ENCODE measurements around the gene SYNE4. TPM values are rescaled to one million over a fixed set of nuclear protein-coding genes. Genes with fewer than 3 reads are reported as not detected.

Gene SYNE4
- total and polyA plus RNA-seq, 9 of the 15 experiments (the other 6 are each of a cell fraction or from before 2014, with no cell fraction given): 0.03 to 0.65 (median 0.29) TPM

DNA sequence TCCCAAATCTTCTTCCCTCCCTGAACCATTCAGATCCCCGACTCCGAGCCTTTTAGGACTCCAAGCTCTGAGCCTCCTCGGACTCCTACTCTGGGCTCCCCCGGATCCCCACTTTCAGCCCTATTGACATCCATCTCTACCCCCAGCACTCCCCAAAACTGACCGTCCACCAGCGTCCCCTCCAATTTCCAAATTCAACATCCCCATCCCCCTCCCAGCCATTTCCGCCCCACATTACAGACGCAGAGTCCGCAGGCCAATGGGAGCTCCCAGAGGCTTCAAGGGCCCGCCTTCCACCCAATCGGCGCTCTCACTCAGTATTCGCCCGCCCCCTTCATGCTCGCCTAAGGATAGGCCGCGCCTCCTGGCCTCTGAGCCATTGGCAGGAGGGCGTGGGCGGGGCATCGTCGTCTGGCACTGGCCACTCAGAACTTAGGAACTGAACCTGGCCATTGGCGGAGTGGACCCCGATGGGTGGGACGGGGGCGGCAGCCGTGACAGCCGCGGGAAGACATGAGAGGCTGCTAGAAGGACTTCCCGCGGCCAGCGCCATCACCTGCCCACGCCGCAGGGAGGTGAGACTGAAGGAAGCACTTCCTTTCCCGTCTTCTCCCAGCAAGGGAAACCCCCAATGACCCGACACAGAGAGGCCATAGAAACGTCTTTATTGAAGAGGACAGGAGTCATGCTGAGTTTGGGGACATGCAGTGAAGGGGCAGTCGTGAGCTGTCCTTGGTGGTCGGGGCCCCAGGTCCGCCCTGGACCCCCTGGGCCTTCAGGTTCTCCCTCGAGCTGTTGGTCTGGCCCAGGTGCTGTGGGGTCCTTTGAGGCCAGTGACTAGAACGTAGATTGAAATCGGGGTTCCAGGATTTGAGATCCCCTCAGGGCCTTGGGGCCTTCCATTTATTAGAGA is 5.7 kb upstream of the SYNE4 start, which contains the start of gene ALKBH6 (continued):
- TF ChIP-seq, protein P1, sequence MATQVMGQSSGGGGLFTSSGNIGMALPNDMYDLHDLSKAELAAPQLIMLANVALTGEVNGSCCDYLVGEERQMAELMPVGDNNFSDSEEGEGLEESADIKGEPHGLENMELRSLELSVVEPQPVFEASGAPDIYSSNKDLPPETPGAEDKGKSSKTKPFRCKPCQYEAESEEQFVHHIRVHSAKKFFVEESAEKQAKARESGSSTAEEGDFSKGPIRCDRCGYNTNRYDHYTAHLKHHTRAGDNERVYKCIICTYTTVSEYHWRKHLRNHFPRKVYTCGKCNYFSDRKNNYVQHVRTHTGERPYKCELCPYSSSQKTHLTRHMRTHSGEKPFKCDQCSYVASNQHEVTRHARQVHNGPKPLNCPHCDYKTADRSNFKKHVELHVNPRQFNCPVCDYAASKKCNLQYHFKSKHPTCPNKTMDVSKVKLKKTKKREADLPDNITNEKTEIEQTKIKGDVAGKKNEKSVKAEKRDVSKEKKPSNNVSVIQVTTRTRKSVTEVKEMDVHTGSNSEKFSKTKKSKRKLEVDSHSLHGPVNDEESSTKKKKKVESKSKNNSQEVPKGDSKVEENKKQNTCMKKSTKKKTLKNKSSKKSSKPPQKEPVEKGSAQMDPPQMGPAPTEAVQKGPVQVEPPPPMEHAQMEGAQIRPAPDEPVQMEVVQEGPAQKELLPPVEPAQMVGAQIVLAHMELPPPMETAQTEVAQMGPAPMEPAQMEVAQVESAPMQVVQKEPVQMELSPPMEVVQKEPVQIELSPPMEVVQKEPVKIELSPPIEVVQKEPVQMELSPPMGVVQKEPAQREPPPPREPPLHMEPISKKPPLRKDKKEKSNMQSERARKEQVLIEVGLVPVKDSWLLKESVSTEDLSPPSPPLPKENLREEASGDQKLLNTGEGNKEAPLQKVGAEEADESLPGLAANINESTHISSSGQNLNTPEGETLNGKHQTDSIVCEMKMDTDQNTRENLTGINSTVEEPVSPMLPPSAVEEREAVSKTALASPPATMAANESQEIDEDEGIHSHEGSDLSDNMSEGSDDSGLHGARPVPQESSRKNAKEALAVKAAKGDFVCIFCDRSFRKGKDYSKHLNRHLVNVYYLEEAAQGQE (IDR thresholded peaks at IDR 0.05; ENCODE audit: borderline replicate concordance): peak; percentile 72
- TF ChIP-seq, protein P1 (CRISPR knock-in tag; IDR thresholded peaks at IDR 0.05; ENCODE audit: low read depth): peak; percentile 72
- TF ChIP-seq, protein P2, sequence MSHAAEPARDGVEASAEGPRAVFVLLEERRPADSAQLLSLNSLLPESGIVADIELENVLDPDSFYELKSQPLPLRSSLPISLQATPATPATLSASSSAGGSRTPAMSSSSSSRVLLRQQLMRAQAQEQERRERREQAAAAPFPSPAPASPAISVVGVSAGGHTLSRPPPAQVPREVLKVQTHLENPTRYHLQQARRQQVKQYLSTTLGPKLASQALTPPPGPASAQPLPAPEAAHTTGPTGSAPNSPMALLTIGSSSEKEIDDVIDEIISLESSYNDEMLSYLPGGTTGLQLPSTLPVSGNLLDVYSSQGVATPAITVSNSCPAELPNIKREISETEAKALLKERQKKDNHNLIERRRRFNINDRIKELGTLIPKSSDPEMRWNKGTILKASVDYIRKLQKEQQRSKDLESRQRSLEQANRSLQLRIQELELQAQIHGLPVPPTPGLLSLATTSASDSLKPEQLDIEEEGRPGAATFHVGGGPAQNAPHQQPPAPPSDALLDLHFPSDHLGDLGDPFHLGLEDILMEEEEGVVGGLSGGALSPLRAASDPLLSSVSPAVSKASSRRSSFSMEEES (CRISPR knock-in tag; IDR thresholded peaks at IDR 0.05): no peak
- TF ChIP-seq ZNF431 (CRISPR knock-in tag; IDR thresholded peaks at IDR 0.05): no peak
- no peak for TF ChIP-seq CBFA2T3 (IDR thresholded peaks at IDR 0.05)
- TF ChIP-seq ILK (tag; IDR thresholded peaks at IDR 0.05; ENCODE audit: borderline replicate concordance, low read depth): no peak
- TF ChIP-seq SIN3B (IDR thresholded peaks at IDR 0.05; ENCODE audit: low read depth): no peak
- TF ChIP-seq, protein P3, sequence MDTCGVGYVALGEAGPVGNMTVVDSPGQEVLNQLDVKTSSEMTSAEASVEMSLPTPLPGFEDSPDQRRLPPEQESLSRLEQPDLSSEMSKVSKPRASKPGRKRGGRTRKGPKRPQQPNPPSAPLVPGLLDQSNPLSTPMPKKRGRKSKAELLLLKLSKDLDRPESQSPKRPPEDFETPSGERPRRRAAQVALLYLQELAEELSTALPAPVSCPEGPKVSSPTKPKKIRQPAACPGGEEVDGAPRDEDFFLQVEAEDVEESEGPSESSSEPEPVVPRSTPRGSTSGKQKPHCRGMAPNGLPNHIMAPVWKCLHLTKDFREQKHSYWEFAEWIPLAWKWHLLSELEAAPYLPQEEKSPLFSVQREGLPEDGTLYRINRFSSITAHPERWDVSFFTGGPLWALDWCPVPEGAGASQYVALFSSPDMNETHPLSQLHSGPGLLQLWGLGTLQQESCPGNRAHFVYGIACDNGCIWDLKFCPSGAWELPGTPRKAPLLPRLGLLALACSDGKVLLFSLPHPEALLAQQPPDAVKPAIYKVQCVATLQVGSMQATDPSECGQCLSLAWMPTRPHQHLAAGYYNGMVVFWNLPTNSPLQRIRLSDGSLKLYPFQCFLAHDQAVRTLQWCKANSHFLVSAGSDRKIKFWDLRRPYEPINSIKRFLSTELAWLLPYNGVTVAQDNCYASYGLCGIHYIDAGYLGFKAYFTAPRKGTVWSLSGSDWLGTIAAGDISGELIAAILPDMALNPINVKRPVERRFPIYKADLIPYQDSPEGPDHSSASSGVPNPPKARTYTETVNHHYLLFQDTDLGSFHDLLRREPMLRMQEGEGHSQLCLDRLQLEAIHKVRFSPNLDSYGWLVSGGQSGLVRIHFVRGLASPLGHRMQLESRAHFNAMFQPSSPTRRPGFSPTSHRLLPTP (IDR thresholded peaks at IDR 0.05; ENCODE audit: borderline replicate concordance, extremely low read depth, insufficient read length): no peak
- TF ChIP-seq HDAC2 (IDR thresholded peaks at IDR 0.05): peak; percentile 63; the same call in 1 of the 2 replicates
- TF ChIP-seq MTA3 (IDR thresholded peaks at IDR 0.05; ENCODE audit: borderline replicate concordance): peak; percentile 58; the same call in 1 of the 2 replicates
- no peak for TF ChIP-seq STAG1 (CRISPR knock-in tag; IDR thresholded peaks at IDR 0.05; ENCODE audit: borderline replicate concordance)
- no peak for TF ChIP-seq NCOA1 (IDR thresholded peaks at IDR 0.05; ENCODE audit: low read depth)
- peak; percentile 16 for TF ChIP-seq NFRKB (IDR thresholded peaks at IDR 0.05; ENCODE audit: low read depth)
- TF ChIP-seq SMAD4 (CRISPR knock-in tag; conservative IDR thresholded peaks at IDR 0.05): no peak
- no peak for TF ChIP-seq SIRT6 (IDR thresholded peaks at IDR 0.05; ENCODE audit: low read depth, low read length)

Data from K562 (cell line).